ENCODE measurements around the gene TCF7L1. TPM values are rescaled to one million over a fixed set of nuclear protein-coding genes. Genes with fewer than 3 reads are reported as not detected.

The TCF7L1 gene
- total RNA-seq, 2 donors from 2014 or later: 8.3 to 8.8 TPM

GRCh38 chr2:85164145-85164569, 31.0 kb downstream of the TCF7L1 start:
- ATAC-seq (ENCODE audit: insufficient number of reproducible peaks, low FRiP score, low read depth): no peak
- H3K4me1 ChIP-seq (ENCODE audit: control insufficient read depth in 1 of 2, low read depth in 2 of 2): peaks cover 12 to 46% of the 10 kb centered on the region in 2 donors

GRCh38 chr2:85165088-85165690, 32.0 kb downstream of the TCF7L1 start:
- no peaks in the 10 kb centered on the region for H3K36me3 ChIP-seq
- no peak for DNase-seq (ENCODE audit: low spot score)
- no peak overlapping the region for H3K4me3 ChIP-seq
- TF ChIP-seq CTCF (IDR thresholded peaks at IDR 0.05): no peak
- H3K27ac ChIP-seq: no peak overlapping the region
- ATAC-seq (ENCODE audit: insufficient number of reproducible peaks, low FRiP score, low read depth): no peak
- no peaks in the 10 kb centered on the region for H3K27me3 ChIP-seq (replicated peaks; ENCODE audit: insufficient read depth)
- no peaks in the 10 kb centered on the region for H3K9me3 ChIP-seq
- H3K4me1 ChIP-seq (ENCODE audit: control insufficient read depth in 1 of 2, low read depth in 2 of 2): peaks cover 12 to 42% of the 10 kb centered on the region in 2 donors

More at GRCh38 chr2:85164145-85164569, 31.0 kb downstream of the TCF7L1 start:
- Histone ChIP-seq H3K27ac (no peak overlapping the region), H3K27me3 (replicated peaks; ENCODE audit: insufficient read depth) (no peaks in the 10 kb centered on the region), H3K4me3 (no peak overlapping the region), H3K9me3 (no peaks in the 10 kb centered on the region), H3K36me3 (no peaks in the 10 kb centered on the region)
- no peak for TF ChIP-seq CTCF (IDR thresholded peaks at IDR 0.05)
- no peak for DNase-seq (ENCODE audit: low spot score)

- TF ChIP-seq CTCF (IDR thresholded peaks at IDR 0.05): no peak
- H3K4me1 ChIP-seq (ENCODE audit: control insufficient read depth in 1 of 2, low read depth in 2 of 2): peaks cover 12 to 41% of the 10 kb centered on the region in 2 donors
- DNase-seq (ENCODE audit: low spot score) (no peak), ATAC-seq (ENCODE audit: insufficient number of reproducible peaks, low FRiP score, low read depth) (no peak)
- H3K27ac ChIP-seq: no peak overlapping the region
- no peaks in the 10 kb centered on the region for H3K36me3 ChIP-seq
- no peaks in the 10 kb centered on the region for H3K9me3 ChIP-seq
- H3K4me3 ChIP-seq: no peak overlapping the region
- no peaks in the 10 kb centered on the region for H3K27me3 ChIP-seq (replicated peaks; ENCODE audit: insufficient read depth)
These were observed 32.8 kb downstream of the TCF7L1 start for GRCh38 chr2:85166021-85166420.

GRCh38 chr2:85167479-85167878, 34.3 kb downstream of the TCF7L1 start:
- Histone ChIP-seq H3K36me3 (no peaks in the 10 kb centered on the region), H3K27ac (no peak overlapping the region), H3K4me3 (no peak overlapping the region), H3K4me1 (ENCODE audit: control insufficient read depth in 1 of 2, low read depth in 2 of 2) (peaks cover 4 to 26% of the 10 kb centered on the region in 2 donors), H3K27me3 (replicated peaks; ENCODE audit: insufficient read depth) (no peaks in the 10 kb centered on the region), H3K9me3 (no peaks in the 10 kb centered on the region)
- TF ChIP-seq CTCF (IDR thresholded peaks at IDR 0.05): no peak
- no peak for ATAC-seq (ENCODE audit: insufficient number of reproducible peaks, low FRiP score, low read depth)
- no peak for DNase-seq (ENCODE audit: low spot score)

- no peak for ATAC-seq (ENCODE audit: insufficient number of reproducible peaks, low FRiP score, low read depth)
- peaks cover 0 to 17% of the 10 kb centered on the region in 2 donors for H3K4me1 ChIP-seq (ENCODE audit: control insufficient read depth in 1 of 2, low read depth in 2 of 2)
- no peak for DNase-seq (ENCODE audit: low spot score)
These were observed 35.8 kb downstream of the TCF7L1 start for GRCh38 chr2:85168942-85169341.

More at GRCh38 chr2:85168942-85169341, 35.8 kb downstream of the TCF7L1 start:
- H3K4me3 ChIP-seq: no peak overlapping the region
- H3K9me3 ChIP-seq: no peaks in the 10 kb centered on the region
- H3K36me3 ChIP-seq: no peaks in the 10 kb centered on the region
- H3K27ac ChIP-seq: no peak overlapping the region
- TF ChIP-seq CTCF (IDR thresholded peaks at IDR 0.05): no peak
- no peaks in the 10 kb centered on the region for H3K27me3 ChIP-seq (replicated peaks; ENCODE audit: insufficient read depth)
